K562 (cell line): Measurements from ENCODE around the gene ZNF32. TPM values are rescaled to one million over a fixed set of nuclear protein-coding genes. Genes with fewer than 3 reads are reported as not detected.
A peak's percentile ranks its signal among the peaks of the same experiment; 100 is the strongest.

Experiments
- ASH1L ChIP-seq: fragments of 450-650 bp; IDR thresholded peaks from 2 replicates; pipeline ENCODE4 v1.6.1; 2018; ENCODE audit warnings: borderline replicate concordance, mild to moderate bottlenecking, low read depth; ENCODE audit not compliant: partially characterized antibody
- BCL6 ChIP-seq: fragments of 250-450 bp; sonication (Bioruptor Pico); IDR thresholded peaks from 2 replicates; pipeline ENCODE4 v1.4.0; 2020
- BRD9 ChIP-seq: fragments of 450-650 bp; IDR thresholded peaks from 2 replicates; pipeline ENCODE4 v1.6.1; 2018; ENCODE audit warnings: low read depth; ENCODE audit not compliant: partially characterized antibody
- CC2D1A ChIP-seq: fragments of 450-650 bp; IDR thresholded peaks from 2 replicates; pipeline ENCODE4 v1.6.1; 2017; ENCODE audit warnings: mild to moderate bottlenecking
- FOXM1 ChIP-seq, 2 experiments: fragments of 450-650 bp in 1 of 2; sonication (generic) in 1 of 2; formaldehyde crosslinking in 1 of 2; IDR thresholded peaks; 2 replicates each; pipeline versions ENCODE4 v1.6.1 to v1.9.0; 2017 to 2022; ENCODE audit warnings: low read depth in 2 of 2, mild to moderate bottlenecking in 2 of 2, missing genetic modification reagents in 1 of 2, moderate library complexity in 1 of 2
- NFE2L1 ChIP-seq: fragments of 450-650 bp; IDR thresholded peaks from 2 replicates; pipeline ENCODE4 v1.6.1; 2016; ENCODE audit warnings: missing genetic modification characterization, low read depth, mild to moderate bottlenecking, missing compliant biosample characterization, moderate library complexity, borderline replicate concordance
- PCBP1 ChIP-seq: fragments of 200-400 bp; formaldehyde crosslinking; IDR thresholded peaks from 2 replicates; pipeline ENCODE4 v1.6.1; 2018; ENCODE audit warnings: mild to moderate bottlenecking, low read depth, low read length; ENCODE audit not compliant: poor library complexity, severe bottlenecking
- RHOXF2B ChIP-seq: fragments of 250-450 bp; sonication (Bioruptor Pico); conservative IDR thresholded peaks from 2 replicates; pipeline ENCODE4 v1.5.1; 2021
- SMAD2 ChIP-seq: fragments of 150-350 bp; IDR thresholded peaks from 2 replicates; pipeline ENCODE4 v1.6.1; 2014; ENCODE audit warnings: low read depth, mild to moderate bottlenecking, low read length
- STAG1 ChIP-seq: sonication (generic); formaldehyde crosslinking; IDR thresholded peaks from 2 replicates; pipeline ENCODE4 v1.5.0; 2020; ENCODE audit warnings: missing genetic modification reagents, borderline replicate concordance
- TAF9B ChIP-seq: fragments of 450-650 bp; IDR thresholded peaks from 2 replicates; pipeline ENCODE4 v1.6.1; 2018; ENCODE audit warnings: mild to moderate bottlenecking; ENCODE audit not compliant: partially characterized antibody
- TAL1 ChIP-seq: fragments of 450-650 bp; IDR thresholded peaks from 2 replicates; pipeline ENCODE4 v1.6.1; 2016; ENCODE audit warnings: mild to moderate bottlenecking
- TCFL5 ChIP-seq: fragments of 250-450 bp; sonication (Bioruptor Pico); conservative IDR thresholded peaks from 2 replicates; pipeline ENCODE4 v1.6.1; 2021; ENCODE audit warnings: mild to moderate bottlenecking, moderate library complexity, matching md5 sums
- XRCC3 ChIP-seq: fragments of 450-650 bp; IDR thresholded peaks from 2 replicates; pipeline ENCODE4 v1.6.1; 2017; ENCODE audit warnings: mild to moderate bottlenecking, moderate library complexity
- ZNF24 ChIP-seq: fragments of 450-650 bp; IDR thresholded peaks from 2 replicates; pipeline ENCODE4 v1.6.1; 2016
- ZNF551 ChIP-seq: fragments of 250-450 bp; sonication (Bioruptor Pico); IDR thresholded peaks from 2 replicates; pipeline ENCODE4 v1.5.0; 2021; ENCODE audit warnings: mild to moderate bottlenecking, moderate library complexity
- polyA plus RNA-seq, 8 experiments: library from polyadenylated mRNA; depleted of rRNA in 4 of 8; stranded (reverse) in 5 of 8; unstranded in 3 of 8; fragments of >200 nt; fragmentation: Nextera tagmentation in 2 of 8; fragmentation: Illumina TruSeq in 1 of 8; extraction: Ambion mirVana in 2 of 8; extraction: Trizol in 1 of 8; gene quantifications; 2 replicates each; pipeline versions ENCODE4 v1.2.1 to v1.2.3, GENCODE V29; 2011 to 2014; ENCODE audit warnings: inconsistent platforms in 1 of 8, missing spikeins in 1 of 8
- total RNA-seq, 7 experiments: library from RNA; depleted of rRNA in 6 of 7; stranded (reverse); fragments of >200 nt in 6 of 7; fragmentation: Illumina TruSeq in 2 of 7; extraction: Trizol in 2 of 7; gene quantifications; 2 replicates each; pipeline versions ENCODE4 v1.2.1 to v1.2.3, GENCODE V29; 2011 to 2021; ENCODE audit warnings: low replicate concordance in 1 of 7
- TF ChIP-seq, protein P1 (sequence below), 2 experiments: fragments of 250-450 bp in 1 of 2; fragments of 450-650 bp in 1 of 2; sonication (Bioruptor Pico) in 1 of 2; IDR thresholded peaks; 2 replicates each; pipeline versions ENCODE4 v1.6.1 to v1.8.0; 2016 to 2021; ENCODE audit warnings: mild to moderate bottlenecking in 2 of 2, moderate library complexity in 2 of 2, missing compliant biosample characterization in 1 of 2, missing genetic modification characterization in 1 of 2
- TF ChIP-seq, protein P2 (sequence below): fragments of 450-650 bp; formaldehyde crosslinking; IDR thresholded peaks from 2 replicates; pipeline ENCODE4 v1.4.0; 2022; ENCODE audit warnings: missing genetic modification characterization
- TF ChIP-seq, protein P3 (sequence below), 3 experiments: fragments of 200-800 bp in 1 of 3; fragments of 250-450 bp in 1 of 3; fragments of 450-650 bp in 1 of 3; sonication (Bioruptor Pico) in 1 of 3; sonication (Bioruptor generic) in 1 of 3; formaldehyde crosslinking in 1 of 3; IDR thresholded peaks; 2 replicates each; pipeline versions ENCODE4 v1.6.1 to v1.8.0; 2016 to 2022; ENCODE audit warnings: mild to moderate bottlenecking in 2 of 3, missing genetic modification characterization in 2 of 3, missing compliant biosample characterization in 1 of 3, moderate library complexity in 1 of 3
- TF ChIP-seq, protein P4 (sequence below): IDR thresholded peaks from 2 replicates; pipeline ENCODE4 v1.6.1; 2016; ENCODE audit warnings: missing genetic modification characterization, missing compliant biosample characterization

ZNF32 gene
- total and polyA plus RNA-seq, 9 of the 15 experiments (the other 6 are each of a cell fraction or from before 2014, with no cell fraction given) = 17.3 to 57.0 (median 26.3) TPM

DNA sequence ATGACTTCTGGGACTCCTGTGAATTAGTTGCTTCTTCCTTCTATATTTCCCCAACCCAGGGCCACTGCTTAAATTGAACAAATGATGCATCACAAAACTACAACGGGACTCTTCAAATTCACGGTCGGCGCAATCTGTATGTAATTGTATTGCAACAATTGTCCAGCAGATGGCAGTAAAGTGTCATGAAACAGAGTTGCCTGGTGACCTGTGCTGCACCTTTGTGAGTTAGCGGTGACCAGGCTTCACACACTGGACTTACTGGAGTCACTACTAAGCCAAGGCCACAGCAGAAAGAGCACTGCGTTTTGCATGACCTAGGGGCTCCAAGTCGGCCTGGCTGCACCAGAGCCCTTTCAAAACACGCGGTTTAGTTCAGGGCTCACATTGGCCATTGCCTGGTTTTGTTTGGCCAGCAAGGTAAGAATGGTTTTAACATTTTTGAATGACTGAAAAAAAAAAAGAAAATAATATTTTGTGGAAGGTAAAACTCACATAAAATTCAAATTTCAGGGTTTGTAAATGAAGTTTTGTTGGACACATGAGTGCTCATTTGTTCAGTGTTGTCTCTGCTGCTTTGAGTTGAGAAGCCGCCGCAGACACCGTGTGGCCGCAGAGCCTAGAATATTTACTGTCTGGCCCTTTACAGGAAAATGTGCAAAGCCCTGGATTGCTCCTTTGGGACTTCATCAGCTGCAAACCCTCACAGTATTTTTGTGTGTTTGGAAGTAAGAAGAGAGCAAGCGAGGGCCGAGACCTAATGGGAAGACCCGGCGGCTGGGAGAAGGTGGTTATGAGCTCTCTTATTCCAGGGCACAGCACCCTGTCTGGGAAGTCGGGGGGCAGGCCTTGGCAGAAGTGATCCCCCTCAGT lies 23.2 kb upstream of the ZNF32 start (continued):
- TF ChIP-seq, protein P1, sequence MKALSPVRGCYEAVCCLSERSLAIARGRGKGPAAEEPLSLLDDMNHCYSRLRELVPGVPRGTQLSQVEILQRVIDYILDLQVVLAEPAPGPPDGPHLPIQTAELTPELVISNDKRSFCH (CRISPR knock-in tag; IDR thresholded peaks at IDR 0.05) = no peak
- TF ChIP-seq, protein P1 (tag; IDR thresholded peaks at IDR 0.05) = no peak
- no peak for TF ChIP-seq BRD9
- TF ChIP-seq, protein P2, sequence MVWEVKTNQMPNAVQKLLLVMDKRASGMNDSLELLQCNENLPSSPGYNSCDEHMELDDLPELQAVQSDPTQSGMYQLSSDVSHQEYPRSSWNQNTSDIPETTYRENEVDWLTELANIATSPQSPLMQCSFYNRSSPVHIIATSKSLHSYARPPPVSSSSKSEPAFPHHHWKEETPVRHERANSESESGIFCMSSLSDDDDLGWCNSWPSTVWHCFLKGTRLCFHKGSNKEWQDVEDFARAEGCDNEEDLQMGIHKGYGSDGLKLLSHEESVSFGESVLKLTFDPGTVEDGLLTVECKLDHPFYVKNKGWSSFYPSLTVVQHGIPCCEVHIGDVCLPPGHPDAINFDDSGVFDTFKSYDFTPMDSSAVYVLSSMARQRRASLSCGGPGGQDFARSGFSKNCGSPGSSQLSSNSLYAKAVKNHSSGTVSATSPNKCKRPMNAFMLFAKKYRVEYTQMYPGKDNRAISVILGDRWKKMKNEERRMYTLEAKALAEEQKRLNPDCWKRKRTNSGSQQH (CRISPR knock-in tag) = no peak
- no peak for TF ChIP-seq RHOXF2B (CRISPR knock-in tag)
- TF ChIP-seq, protein P3, sequence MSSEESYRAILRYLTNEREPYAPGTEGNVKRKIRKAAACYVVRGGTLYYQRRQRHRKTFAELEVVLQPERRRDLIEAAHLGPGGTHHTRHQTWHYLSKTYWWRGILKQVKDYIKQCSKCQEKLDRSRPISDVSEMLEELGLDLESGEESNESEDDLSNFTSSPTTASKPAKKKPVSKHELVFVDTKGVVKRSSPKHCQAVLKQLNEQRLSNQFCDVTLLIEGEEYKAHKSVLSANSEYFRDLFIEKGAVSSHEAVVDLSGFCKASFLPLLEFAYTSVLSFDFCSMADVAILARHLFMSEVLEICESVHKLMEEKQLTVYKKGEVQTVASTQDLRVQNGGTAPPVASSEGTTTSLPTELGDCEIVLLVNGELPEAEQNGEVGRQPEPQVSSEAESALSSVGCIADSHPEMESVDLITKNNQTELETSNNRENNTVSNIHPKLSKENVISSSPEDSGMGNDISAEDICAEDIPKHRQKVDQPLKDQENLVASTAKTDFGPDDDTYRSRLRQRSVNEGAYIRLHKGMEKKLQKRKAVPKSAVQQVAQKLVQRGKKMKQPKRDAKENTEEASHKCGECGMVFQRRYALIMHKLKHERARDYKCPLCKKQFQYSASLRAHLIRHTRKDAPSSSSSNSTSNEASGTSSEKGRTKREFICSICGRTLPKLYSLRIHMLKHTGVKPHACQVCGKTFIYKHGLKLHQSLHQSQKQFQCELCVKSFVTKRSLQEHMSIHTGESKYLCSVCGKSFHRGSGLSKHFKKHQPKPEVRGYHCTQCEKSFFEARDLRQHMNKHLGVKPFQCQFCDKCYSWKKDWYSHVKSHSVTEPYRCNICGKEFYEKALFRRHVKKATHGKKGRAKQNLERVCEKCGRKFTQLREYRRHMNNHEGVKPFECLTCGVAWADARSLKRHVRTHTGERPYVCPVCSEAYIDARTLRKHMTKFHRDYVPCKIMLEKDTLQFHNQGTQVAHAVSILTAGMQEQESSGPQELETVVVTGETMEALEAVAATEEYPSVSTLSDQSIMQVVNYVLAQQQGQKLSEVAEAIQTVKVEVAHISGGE (CRISPR knock-in tag; IDR thresholded peaks at IDR 0.05) = no peak
- no peak for TF ChIP-seq PCBP1
- no peak for TF ChIP-seq TCFL5 (CRISPR knock-in tag)
- TF ChIP-seq ZNF551 (CRISPR knock-in tag) = no peak
- no peak for TF ChIP-seq BCL6 (CRISPR knock-in tag)
- no peak for TF ChIP-seq FOXM1 (IDR thresholded peaks at IDR 0.05; ENCODE audit: low read depth)
- TF ChIP-seq FOXM1 (CRISPR knock-in tag; IDR thresholded peaks at IDR 0.05; ENCODE audit: low read depth) = no peak
- peak; percentile 88 for TF ChIP-seq ZNF24
- no peak for TF ChIP-seq XRCC3
- no peak for TF ChIP-seq SMAD2
- TF ChIP-seq TAF9B = no peak
- TF ChIP-seq, protein P4, sequence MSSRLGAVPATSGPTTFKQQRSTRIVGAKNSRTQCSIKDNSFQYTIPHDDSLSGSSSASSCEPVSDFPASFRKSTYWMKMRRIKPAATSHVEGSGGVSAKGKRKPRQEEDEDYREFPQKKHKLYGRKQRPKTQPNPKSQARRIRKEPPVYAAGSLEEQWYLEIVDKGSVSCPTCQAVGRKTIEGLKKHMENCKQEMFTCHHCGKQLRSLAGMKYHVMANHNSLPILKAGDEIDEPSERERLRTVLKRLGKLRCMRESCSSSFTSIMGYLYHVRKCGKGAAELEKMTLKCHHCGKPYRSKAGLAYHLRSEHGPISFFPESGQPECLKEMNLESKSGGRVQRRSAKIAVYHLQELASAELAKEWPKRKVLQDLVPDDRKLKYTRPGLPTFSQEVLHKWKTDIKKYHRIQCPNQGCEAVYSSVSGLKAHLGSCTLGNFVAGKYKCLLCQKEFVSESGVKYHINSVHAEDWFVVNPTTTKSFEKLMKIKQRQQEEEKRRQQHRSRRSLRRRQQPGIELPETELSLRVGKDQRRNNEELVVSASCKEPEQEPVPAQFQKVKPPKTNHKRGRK (tag) = no peak
- TF ChIP-seq CC2D1A = no peak; the same call in 1 of the 2 replicates
- no peak for TF ChIP-seq TAL1
- TF ChIP-seq STAG1 (CRISPR knock-in tag) = peak; percentile 65; the same call in 1 of the 2 replicates
- TF ChIP-seq NFE2L1 (tag) = no peak
- TF ChIP-seq ASH1L = no peak
